NCI-H128 (cell line): ENCODE results near the gene AOC2.
"Not testable (repeated sequence)": the region's sequence is repeated elsewhere in the genome, so short reads cannot be mapped to it uniquely, and the experiment has no call there.

Experiments
- DNase-seq: peaks from one replicate; lab custom pipeline; 2025; ENCODE audit not compliant: unreplicated experiment; lab: John Stamatoyannopoulos, UW

Gene AOC2

GRCh38 chr17:42853597-42853967 lies 9.2 kb downstream of the AOC2 start:
- DNase-seq = no peak

- no peak for DNase-seq
Measured at GRCh38 chr17:42853968-42854790, 9.8 kb downstream of the AOC2 start.

DNA sequence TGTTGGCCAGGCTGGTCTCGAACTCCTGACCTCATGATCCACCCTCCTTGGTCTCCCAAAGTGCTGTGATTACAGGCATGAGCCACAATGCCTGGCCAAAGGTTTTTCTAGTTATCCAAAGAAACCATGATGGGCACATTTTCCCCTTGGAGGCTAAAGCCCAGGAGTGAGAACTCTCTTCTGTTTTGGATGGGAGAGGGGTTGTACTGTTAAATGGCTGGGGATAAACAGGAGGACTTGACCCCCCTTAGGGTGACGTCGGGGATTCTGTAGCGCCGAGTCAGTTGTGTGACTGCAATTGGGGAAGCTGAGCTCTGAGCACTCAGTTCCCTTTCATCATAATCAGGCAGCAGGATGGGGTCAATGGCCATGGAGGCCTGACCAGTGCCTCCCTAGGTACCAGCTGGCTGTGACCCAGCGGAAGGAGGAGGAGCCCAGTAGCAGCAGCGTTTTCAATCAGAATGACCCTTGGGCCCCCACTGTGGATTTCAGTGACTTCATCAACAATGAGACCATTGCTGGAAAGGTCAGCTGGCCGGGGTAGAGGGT lies 10.7 kb downstream of the AOC2 start:
- DNase-seq = no peak

DNA sequence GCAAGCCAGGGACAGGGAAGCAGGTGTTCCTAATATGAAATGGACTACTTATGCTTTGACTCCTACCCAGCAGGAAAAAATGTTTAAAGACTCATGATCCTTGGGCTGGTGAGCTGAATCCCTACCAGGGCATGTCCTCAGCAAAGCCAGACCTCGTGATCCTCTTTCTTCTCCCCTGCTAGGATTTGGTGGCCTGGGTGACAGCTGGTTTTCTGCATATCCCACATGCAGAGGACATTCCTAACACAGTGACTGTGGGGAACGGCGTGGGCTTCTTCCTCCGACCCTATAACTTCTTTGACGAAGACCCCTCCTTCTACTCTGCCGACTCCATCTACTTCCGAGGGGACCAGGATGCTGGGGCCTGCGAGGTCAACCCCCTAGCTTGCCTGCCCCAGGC lies 11.7 kb downstream of the AOC2 start:
- DNase-seq = not testable (repeated sequence)

DNA sequence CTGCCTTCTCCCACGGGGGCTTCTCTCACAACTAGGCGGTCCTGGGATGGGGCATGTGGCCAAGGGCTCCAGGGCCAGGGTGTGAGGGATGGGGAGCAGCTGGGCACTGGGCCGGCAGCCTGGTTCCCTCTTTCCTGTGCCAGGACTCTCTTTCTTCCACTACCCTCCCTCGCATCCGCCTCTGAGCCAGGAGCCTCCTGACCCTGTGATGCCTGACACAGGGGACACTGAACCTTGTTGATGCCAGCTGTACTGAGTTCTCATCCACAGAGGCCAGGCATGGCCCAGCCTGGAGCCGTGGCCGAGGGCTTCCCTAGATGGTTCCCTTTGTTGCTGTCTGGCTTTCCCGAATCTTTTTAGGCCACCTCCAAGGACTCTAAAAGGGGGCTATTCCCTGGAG lies 12.1 kb downstream of the AOC2 start:
- DNase-seq = not testable (repeated sequence)

- DNase-seq = no peak
Measured at GRCh38 chr17:42857389-42857788, 13.0 kb downstream of the AOC2 start.

GRCh38 chr17:42865638-42866094 lies 21.3 kb downstream of the AOC2 start:
- DNase-seq = no peak

DNA sequence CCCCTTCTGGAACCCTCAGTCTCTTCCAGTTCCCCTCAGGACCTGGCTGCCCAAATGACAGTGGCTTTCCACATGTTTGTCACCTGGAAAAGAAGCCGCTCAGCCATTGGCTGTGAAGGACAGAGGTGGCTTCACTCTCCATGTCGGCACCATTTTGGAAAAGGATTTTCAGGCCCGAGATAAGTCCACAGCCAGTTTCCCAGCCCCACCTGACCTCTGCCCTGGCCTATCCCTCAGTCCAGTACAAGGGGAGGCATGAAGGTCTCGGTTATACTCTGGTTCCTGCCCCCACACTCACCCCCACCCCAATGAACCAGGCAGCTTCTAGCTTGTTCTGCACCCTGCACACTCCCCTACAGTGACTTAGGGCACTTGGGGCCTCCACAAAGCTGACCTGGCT lies 21.8 kb downstream of the AOC2 start:
- no peak for DNase-seq

DNA sequence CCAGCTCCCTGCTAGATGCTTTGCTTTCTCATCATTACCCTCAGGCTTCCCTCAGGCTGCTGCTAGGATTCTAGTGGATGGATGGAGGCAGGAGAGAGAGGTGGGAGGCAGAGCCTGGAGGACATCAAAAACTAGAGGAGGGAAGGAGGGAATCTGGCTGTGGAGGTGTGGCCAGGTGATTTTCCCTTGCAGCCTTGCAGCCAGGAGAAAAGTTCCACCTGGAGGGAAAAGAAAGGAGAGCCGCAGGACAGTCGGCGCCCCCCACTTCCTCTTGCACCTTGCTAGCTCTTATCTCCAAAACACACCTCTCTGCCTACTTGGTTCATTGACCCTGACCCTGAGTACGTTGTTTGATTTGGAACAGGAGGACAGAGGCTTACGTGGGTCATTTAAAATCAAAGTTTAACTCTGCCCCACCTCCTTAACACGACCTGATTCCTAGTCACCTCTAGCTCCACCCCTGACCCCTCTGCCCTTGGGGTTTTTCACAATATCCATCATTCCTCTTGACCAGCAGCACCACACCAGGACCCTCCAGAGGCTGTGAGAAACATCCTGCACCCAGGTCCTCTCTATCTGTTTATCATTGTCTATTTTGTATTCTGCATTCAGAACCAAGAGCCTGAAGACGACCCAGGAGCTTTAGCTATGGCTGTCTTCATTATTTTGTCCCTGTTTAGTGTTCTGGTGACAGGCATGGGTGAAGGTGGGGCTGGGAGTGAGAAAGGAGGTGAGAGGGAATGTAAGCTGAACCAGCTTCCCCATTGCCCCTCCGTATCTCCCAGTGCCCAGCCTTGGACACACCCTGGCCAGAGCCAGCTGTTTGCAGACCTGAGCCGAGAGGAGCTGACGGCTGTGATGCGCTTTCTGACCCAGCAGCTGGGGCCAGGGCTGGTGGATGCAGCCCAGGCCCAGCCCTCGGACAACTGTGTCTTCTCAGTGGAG lies 22.5 kb downstream of the AOC2 start:
- no peak for DNase-seq

- DNase-seq = not testable (repeated sequence)
Measured at GRCh38 chr17:42867694-42868261, 23.4 kb downstream of the AOC2 start.

DNA sequence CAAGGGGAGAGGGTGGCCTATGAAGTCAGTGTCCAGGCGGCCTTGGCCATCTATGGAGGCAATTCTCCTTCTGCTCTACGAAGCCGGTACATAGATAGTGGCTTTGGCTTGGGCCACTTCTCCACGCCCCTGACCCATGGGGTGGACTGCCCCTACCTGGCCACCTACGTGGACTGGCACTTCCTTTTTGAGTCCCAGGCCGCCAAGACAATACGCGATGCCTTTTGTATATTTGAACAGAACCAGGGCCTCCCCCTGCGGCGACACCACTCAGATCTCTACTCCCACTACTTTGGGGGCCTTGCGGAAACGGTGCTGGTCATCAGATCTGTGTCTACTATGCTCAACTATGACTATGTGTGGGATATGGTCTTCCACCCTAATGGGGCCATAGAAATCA lies 24.0 kb downstream of the AOC2 start:
- DNase-seq = no peak

- no peak for DNase-seq
Measured at GRCh38 chr17:42871647-42872046, 27.3 kb downstream of the AOC2 start.

GRCh38 chr17:42872251-42872965 lies 28.0 kb downstream of the AOC2 start:
- no peak for DNase-seq

- DNase-seq = no peak
Measured at GRCh38 chr17:42873315-42873714, 28.9 kb downstream of the AOC2 start.

DNA sequence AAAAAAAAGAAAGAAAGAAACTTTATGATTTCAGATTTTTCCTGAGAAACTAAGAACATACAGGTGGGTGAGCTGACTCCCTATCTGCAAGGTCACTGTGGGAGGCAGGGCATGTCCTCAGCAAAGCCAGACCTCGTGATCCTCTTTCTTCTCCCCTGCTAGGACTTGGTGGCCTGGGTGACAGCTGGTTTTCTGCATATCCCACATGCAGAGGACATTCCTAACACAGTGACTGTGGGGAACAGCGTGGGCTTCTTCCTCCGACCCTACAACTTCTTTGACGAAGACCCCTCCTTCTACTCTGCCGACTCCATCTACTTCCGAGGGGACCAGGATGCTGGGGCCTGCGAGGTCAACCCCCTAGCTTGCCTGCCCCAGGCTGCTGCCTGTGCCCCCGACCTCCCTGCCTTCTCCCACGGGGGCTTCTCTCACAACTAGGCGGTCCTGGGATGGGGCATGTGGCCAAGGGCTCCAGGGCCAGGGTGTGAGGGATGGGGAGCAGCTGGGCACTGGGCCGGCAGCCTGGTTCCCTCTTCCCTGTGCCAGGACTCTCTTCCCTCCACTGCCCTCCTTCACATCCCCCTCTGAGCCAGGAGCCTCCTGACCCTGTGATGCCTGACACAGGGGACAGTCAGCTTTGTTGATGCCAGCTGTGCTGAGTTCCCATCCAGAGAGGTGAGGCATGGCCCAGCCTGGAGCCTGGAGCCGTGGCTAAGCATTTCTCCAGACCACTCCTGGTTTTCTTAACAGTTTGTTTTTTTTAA lies 29.7 kb downstream of the AOC2 start:
- not testable (repeated sequence) for DNase-seq

- DNase-seq = no peak
Measured at GRCh38 chr17:42877037-42877436, 32.7 kb downstream of the AOC2 start.

GRCh38 chr17:42878123-42878880 lies 33.9 kb downstream of the AOC2 start:
- no peak for DNase-seq

DNA sequence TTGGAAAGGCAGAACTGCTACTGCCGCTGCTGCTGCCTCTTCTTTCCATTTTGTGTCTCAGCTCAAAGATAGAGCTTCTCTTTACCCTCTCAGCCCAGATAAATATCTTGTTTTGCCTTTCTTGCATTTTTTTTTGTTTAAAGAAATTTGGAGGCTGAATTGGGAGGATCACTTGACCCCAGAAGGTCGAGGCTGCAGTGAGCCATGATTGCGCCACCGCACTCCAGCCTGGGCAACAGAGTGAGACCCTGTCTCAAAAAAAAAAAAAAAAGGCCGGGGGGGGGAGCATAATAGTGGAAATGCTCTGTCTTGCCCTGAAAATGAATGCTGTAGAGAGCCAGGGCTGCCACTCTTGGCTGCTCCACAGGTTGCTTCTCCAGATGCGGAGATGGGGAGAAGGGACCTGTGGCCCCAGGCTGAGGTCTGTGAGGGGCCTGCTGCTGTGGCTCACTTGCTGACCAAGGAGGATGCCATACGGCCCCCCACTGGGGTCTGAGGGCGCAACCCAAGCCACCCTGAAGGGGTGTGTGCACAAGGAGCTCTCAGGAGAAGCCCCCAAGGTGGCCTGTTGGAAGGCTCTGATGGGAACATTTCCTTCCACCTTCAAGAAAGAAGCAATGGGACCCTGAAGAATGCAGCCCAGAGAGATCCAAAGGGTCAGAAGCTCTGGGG lies 34.7 kb downstream of the AOC2 start:
- no peak for DNase-seq

DNA sequence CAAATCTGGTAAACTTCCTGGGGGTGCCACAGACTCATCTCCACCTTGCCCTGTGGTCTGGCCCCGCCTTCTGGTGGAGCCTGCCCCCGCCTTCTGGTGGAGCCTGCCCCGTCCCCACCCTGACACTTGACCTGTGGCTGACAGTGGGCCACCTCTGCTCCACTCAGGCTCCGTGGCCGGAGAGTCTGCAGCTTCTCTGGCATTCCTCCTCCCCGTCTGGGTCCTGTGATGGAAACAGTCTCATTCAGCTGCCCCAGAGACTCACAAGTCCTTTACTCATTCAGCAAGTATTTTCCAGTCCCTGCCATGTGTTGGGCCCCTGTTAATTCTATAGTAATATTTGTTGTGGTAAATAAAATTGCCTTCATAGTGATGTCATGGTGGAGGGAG lies 35.2 kb downstream of the AOC2 start:
- no peak for DNase-seq
